HG03558 (cell line): ENCODE measurements around the gene FAM209A.
"Not testable (repeated sequence)": the region's sequence is repeated elsewhere in the genome, so short reads cannot be mapped to it uniquely, and the experiment has no call there.

Experiments
- ATAC-seq: cut with Tn5 transposase; IDR thresholded peaks from one replicate; pipeline ENCODE4 v1.9.1; 2021; ENCODE audit warnings: moderate number of reproducible peaks; ENCODE audit not compliant: unreplicated experiment; ENCODE audit errors: extremely low read depth

Gene FAM209A

GRCh38 chr20:56524444-56524843, at the start of gene FAM209A:
Gene FAM209A, plus strand, starts transcription at chr20:56524744. Its CDS starts 65 bp downstream, at chr20:56524809.
- ATAC-seq = not testable (repeated sequence)

GRCh38 chr20:56483970-56484369, 40.6 kb upstream of the FAM209A start:
- no peak for ATAC-seq

- ATAC-seq = no peak
Observed at GRCh38 chr20:56487216-56487615, 37.3 kb upstream of the FAM209A start.

- ATAC-seq = no peak
Observed at GRCh38 chr20:56488566-56488965, 36.0 kb upstream of the FAM209A start.

GRCh38 chr20:56501116-56501515, 23.4 kb upstream of the FAM209A start:
- no peak for ATAC-seq

- no peak for ATAC-seq
Observed at GRCh38 chr20:56503916-56504315, 20.6 kb upstream of the FAM209A start.

- no peak for ATAC-seq
Observed at GRCh38 chr20:56504373-56505005, 20.1 kb upstream of the FAM209A start.

GRCh38 chr20:56506103-56506502, 18.4 kb upstream of the FAM209A start:
- no peak for ATAC-seq

- no peak for ATAC-seq
Observed at GRCh38 chr20:56511926-56512325, 12.6 kb upstream of the FAM209A start.

- ATAC-seq = no peak
Observed at GRCh38 chr20:56513161-56514150, 11.1 kb upstream of the FAM209A start.

- no peak for ATAC-seq
Observed at GRCh38 chr20:56516631-56517030, 7.9 kb upstream of the FAM209A start.

GRCh38 chr20:56517211-56517610, 7.3 kb upstream of the FAM209A start:
- no peak for ATAC-seq

GRCh38 chr20:56517641-56518040, 6.9 kb upstream of the FAM209A start:
- ATAC-seq = no peak

GRCh38 chr20:56518126-56518525, 6.4 kb upstream of the FAM209A start:
- ATAC-seq = no peak

- no peak for ATAC-seq
Observed at GRCh38 chr20:56518721-56519398, 5.7 kb upstream of the FAM209A start.

- no peak for ATAC-seq
Observed at GRCh38 chr20:56519551-56519950, 5.0 kb upstream of the FAM209A start.

- ATAC-seq = no peak
Observed at GRCh38 chr20:56520180-56520579, 4.4 kb upstream of the FAM209A start.

- ATAC-seq = not testable (repeated sequence)
Observed at GRCh38 chr20:56520746-56521354, 3.7 kb upstream of the FAM209A start.

- ATAC-seq = no peak
Observed at GRCh38 chr20:56522311-56522710, 2.2 kb upstream of the FAM209A start.

- ATAC-seq = no peak
Observed at GRCh38 chr20:56527521-56527920, 3.0 kb downstream of the FAM209A start.
